Ovary (tissue), 9 donors: ENCODE results near the gene RNU2-63P. TPM values are rescaled to one million over a fixed set of nuclear protein-coding genes. Genes with fewer than 3 reads are reported as not detected.
"Not testable (repeated sequence)": the region's sequence is repeated elsewhere in the genome, so short reads cannot be mapped to it uniquely, and the experiment has no call there.

ENCODE experiments used
- DNase-seq, 5 donors: peaks; one replicate each; pipeline ENCODE4 v3.0.0-alpha.2; 2019 to 2020
- H3K27ac ChIP-seq, 2 donors: fragments of 200-600 bp; one replicate each; pipeline versions ENCODE4 v1.5.1 to v1.8.0; 2019 to 2022
- H3K27me3 ChIP-seq: fragments of 200-600 bp; one replicate; pipeline ENCODE4 v1.8.0; 2022
- H3K36me3 ChIP-seq: fragments of 200-600 bp; sonication (generic); one replicate; pipeline ENCODE4 v1.5.1; 2019
- H3K4me1 ChIP-seq: one replicate; pipeline ENCODE4 v1.8.1; 2013; ENCODE audit warnings: mild to moderate bottlenecking, moderate library complexity; ENCODE audit not compliant: insufficient read depth
- H3K4me3 ChIP-seq: fragments of 200-600 bp; sonication (generic); one replicate; pipeline ENCODE4 v1.5.1; 2017
- H3K9me3 ChIP-seq, 2 donors: fragments of 200-600 bp in 1 of 2; sonication (generic) in 1 of 2; one replicate each; pipeline versions ENCODE4 v1.5.1 to v1.8.1; 2013 to 2019; ENCODE audit warnings: mild to moderate bottlenecking in 1 of 2, moderate library complexity in 1 of 2
- EP300 ChIP-seq: sonication (generic); formaldehyde crosslinking; IDR thresholded peaks from one replicate; pipeline ENCODE4 v1.6.1; 2017; ENCODE audit warnings: antibody characterized with exemption
- POLR2A ChIP-seq: fragments of 450-650 bp; IDR thresholded peaks from one replicate; pipeline ENCODE4 v1.6.1; 2017; ENCODE audit warnings: antibody characterized with exemption, mild to moderate bottlenecking, moderate library complexity
- WGBS, 3 donors: extraction: QIAGEN DNeasy Blood & Tissue Kit in 1 of 3; methylation state at CpG; one replicate each; pipeline versions ENCODE4 v1.1.5 to v1.1.7; 2013 to 2017; 5-methylcytosine and 5-hydroxymethylcytosine counted together
- intact Hi-C, 4 donors: fragments of 100-400 bp; cut with DNase I; formaldehyde crosslinking; loops; one replicate each; pipeline versions ENCODE4 v1.11.0 to v1.15.1; 2022 to 2023
- polyA plus RNA-seq, 2 donors: library from polyadenylated mRNA; stranded (reverse); fragments of 200-250 nt in 1 of 2; fragments of 350-450 nt in 1 of 2; fragmentation: Illumina TruSeq in 1 of 2; extraction: RNeasy Lipid Tissue Mini Kit (QIAGEN cat#74804) in 1 of 2; gene quantifications; one replicate each; pipeline ENCODE4 v1.2.3, GENCODE V29; 2013 to 2014
- total RNA-seq, 7 donors: library from RNA; depleted of rRNA in 2 of 7; stranded (reverse); fragments of >200 nt in 2 of 7; fragmentation: NEBNext Ultra II Directional in 3 of 7; extraction: Animal tissue kit (Norgen Biotek cat#: 25700) in 3 of 7; gene quantifications; one replicate each; pipeline versions ENCODE4 v1.1.0 to v1.2.4, GENCODE V29; 2016 to 2023
- TF ChIP-seq, protein P1 (sequence below), 3 donors: fragments of 450-650 bp in 2 of 3; fragments of 200-600 bp in 1 of 3; IDR thresholded peaks; one replicate each; pipeline versions ENCODE4 v1.5.1 to v1.8.0; 2016 to 2022; ENCODE audit warnings: antibody characterized with exemption in 3 of 3, mild to moderate bottlenecking in 1 of 3
- donor health status: DM: no; HTN: no; CAD: no; lungs with moderate emphysema.
- donor health status: DM: no; HTN: no; CAD: no.
- donor health status: Bipolar disorder and iron deficiency.
- donor health status: DM: yes; HTN: yes; CAD: no.
- donor health status: DM: no; HTN: no; CAD: no.
- donor health status: DM: yes; HTN: yes; CAD: no.

The RNU2-63P gene
- total and polyA plus RNA-seq, 9 donors: 2.3 to 8.3 TPM; not detected in 7

DNA sequence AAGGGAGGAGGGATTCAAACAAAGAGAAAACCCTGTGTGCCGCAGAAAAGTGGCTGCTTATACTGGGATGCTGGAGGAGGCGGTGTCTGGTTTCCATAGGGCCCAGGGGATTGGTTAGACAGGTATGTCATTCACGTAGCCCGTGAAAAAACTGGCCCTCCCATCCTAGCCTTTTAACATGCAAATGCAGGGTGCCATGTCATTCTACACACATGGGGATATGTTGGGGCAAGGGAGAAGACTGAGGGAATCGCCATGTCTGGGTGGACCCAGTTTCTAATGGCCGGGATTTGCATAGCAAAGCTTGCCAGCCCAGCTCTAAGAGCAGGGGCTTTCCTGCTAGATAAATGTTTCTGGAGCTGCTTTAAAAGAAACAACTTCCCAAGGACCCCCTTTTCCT, 8.2 kb upstream of the RNU2-63P start:
- no peak for TF ChIP-seq POLR2A
- TF ChIP-seq EP300: no peak
- TF ChIP-seq, protein P1, sequence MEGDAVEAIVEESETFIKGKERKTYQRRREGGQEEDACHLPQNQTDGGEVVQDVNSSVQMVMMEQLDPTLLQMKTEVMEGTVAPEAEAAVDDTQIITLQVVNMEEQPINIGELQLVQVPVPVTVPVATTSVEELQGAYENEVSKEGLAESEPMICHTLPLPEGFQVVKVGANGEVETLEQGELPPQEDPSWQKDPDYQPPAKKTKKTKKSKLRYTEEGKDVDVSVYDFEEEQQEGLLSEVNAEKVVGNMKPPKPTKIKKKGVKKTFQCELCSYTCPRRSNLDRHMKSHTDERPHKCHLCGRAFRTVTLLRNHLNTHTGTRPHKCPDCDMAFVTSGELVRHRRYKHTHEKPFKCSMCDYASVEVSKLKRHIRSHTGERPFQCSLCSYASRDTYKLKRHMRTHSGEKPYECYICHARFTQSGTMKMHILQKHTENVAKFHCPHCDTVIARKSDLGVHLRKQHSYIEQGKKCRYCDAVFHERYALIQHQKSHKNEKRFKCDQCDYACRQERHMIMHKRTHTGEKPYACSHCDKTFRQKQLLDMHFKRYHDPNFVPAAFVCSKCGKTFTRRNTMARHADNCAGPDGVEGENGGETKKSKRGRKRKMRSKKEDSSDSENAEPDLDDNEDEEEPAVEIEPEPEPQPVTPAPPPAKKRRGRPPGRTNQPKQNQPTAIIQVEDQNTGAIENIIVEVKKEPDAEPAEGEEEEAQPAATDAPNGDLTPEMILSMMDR (IDR thresholded peaks at IDR 0.05): no peak
- Histone ChIP-seq H3K36me3 (no peaks in the 10 kb centered on the region), H3K9me3 (no peaks in the 10 kb centered on the region), H3K27ac (no peak overlapping the region), H3K4me3 (no peak overlapping the region), H3K27me3 (no peaks in the 10 kb centered on the region), H3K4me1 (no peaks in the 10 kb centered on the region)
- 59 to 67% (median 65%) methylated on average over 6 of the region's 6 CpGs for WGBS, 3 donors
- intact Hi-C loops: no loop called here
- DNase-seq: no peak

DNA sequence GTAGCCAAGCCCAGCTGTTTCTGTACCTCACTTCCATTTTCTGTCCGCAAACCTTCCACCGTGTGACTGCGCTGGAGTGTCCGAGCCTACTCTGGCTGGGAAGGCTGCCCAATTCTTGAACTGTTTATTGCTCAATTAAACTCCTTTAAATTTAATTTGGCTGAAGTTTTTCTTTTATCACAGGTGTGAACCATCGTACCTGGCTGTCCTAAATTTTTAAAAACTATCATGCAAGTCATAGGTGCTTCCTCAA, 6.2 kb upstream of the RNU2-63P start:
- Histone ChIP-seq H3K4me1 (no peaks in the 10 kb centered on the region), H3K36me3 (no peaks in the 10 kb centered on the region), H3K27me3 (no peaks in the 10 kb centered on the region), H3K27ac (no peak overlapping the region), H3K4me3 (no peak overlapping the region), H3K9me3 (no peaks in the 10 kb centered on the region)
- WGBS, 3 donors: 81 to 90% (median 89%) methylated on average over 5 of the region's 5 CpGs
- TF ChIP-seq POLR2A: no peak
- TF ChIP-seq, protein P1 (IDR thresholded peaks at IDR 0.05): no peak
- TF ChIP-seq EP300: no peak
- intact Hi-C loops: no loop called here
- no peak for DNase-seq

DNA sequence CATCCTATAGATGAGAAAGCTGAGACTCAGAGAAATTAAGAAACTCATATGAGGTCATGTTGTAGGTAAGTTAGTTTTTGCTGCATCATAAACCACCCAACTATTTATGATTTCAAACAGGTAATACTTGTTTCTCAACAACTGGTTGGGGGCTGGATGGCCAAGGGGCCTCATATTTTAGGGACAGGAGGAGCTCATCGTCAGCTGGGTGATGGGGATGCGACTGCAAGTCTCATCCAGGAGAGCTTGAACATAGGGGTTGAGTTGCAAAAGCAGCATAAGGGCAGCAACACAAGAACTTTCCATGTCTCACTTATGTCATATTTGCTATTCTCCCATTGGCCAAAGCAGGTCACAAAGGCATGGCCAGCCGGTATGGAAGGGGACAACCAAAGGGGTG, 3.6 kb upstream of the RNU2-63P start:
- Histone ChIP-seq H3K4me3 (no peak overlapping the region), H3K36me3 (no peaks in the 10 kb centered on the region), H3K9me3 (no peaks in the 10 kb centered on the region), H3K27ac (no peak overlapping the region), H3K4me1 (no peaks in the 10 kb centered on the region), H3K27me3 (no peaks in the 10 kb centered on the region)
- 70 to 90% (median 84%) methylated on average over 3 of the region's 3 CpGs for WGBS, 3 donors
- DNase-seq: no peak
- intact Hi-C loops: loop anchor here in 1 of 4 donors (10.0 kb wide), 1 partner anchor 145 kb away; no protein-coding TSS in a partner anchor
- TF ChIP-seq, protein P1 (IDR thresholded peaks at IDR 0.05): no peak
- TF ChIP-seq EP300: no peak
- TF ChIP-seq POLR2A: no peak

- Histone ChIP-seq H3K4me3 (no peak overlapping the region), H3K27me3 (no peaks in the 10 kb centered on the region), H3K27ac (no peak overlapping the region), H3K4me1 (no peaks in the 10 kb centered on the region), H3K36me3 (no peaks in the 10 kb centered on the region), H3K9me3 (no peaks in the 10 kb centered on the region)
- DNase-seq: no peak
- intact Hi-C loops: loop anchor here in 1 of 4 donors (10.0 kb wide), 1 partner anchor 146 kb away; no protein-coding TSS in a partner anchor
- WGBS, 3 donors: 91 to 97% (median 93%) methylated on average over 6 of the region's 6 CpGs
- TF ChIP-seq, protein P1 (IDR thresholded peaks at IDR 0.05): no peak
- no peak for TF ChIP-seq EP300
Measured at GRCh38 chr2:88018909-88019308, 2.6 kb upstream of the RNU2-63P start.

DNA sequence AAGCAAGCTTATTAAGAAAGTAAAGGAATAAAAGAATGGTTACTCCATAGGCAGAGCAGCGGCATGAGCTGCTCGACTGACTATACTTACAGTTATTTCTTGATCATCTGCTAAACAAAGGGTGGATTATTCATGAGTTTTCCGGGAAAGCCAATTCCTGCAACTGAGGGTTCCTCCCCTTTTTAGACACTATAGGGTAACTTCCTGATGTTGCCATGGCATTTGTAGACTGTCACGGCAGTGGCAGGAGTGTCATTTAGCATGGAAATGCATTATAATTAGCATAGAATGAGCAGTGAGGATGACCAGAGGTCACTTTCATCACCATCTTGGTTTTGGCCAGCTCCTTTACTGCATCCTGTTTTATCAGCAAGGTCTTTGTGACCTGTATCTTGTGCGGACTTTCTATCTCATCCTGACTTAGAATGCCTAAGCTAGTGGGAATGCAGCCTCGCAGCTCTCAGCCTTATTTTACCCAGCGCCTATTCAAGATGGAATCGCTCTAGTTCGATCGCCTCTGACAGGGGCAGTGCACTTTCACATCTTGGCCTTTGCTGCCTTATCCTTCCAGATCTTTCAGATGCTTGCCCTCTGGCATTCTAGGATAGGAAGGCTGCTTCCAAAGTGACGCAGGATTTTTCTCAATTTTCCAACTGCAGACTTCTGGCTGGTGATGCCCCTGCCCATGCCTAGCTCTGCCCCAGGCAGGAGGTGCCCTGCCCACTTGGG, 1.9 kb upstream of the RNU2-63P start:
- not testable (repeated sequence) for H3K27me3 ChIP-seq, H3K4me1 ChIP-seq, H3K36me3 ChIP-seq, DNase-seq, H3K4me3 ChIP-seq, H3K27ac ChIP-seq, H3K9me3 ChIP-seq
- 84 to 89% (median 89%) methylated on average over 11 of the region's 11 CpGs for WGBS, 3 donors
- intact Hi-C loops: loop anchor here in 1 of 4 donors (10.0 kb wide), 1 partner anchor 147 kb away; no protein-coding TSS in a partner anchor

DNA sequence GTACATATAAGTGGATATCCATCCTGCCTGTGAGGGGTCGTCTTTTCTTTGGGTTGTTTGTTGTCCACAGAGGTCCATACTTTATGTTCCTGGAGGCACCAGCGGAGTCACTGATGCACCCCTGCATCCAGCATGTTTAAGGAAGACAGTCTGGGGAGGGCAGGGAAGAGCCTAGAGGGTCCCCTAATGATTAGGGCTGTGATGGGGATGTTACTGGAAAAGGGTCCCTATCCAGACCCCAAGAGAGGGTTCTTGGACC, 1.4 kb upstream of the RNU2-63P start:
- H3K9me3 ChIP-seq, H3K36me3 ChIP-seq, H3K4me1 ChIP-seq, DNase-seq, H3K4me3 ChIP-seq, H3K27me3 ChIP-seq, H3K27ac ChIP-seq: not testable (repeated sequence)
- 79 to 87% (median 82%) methylated on average over 2 of the region's 2 CpGs for WGBS, 3 donors
- intact Hi-C loops: loop anchor here in 1 of 4 donors (10.0 kb wide), 1 partner anchor 147 kb away; no protein-coding TSS in a partner anchor
